ENCODE measurements around the gene SLC22A3.
"Not testable (repeated sequence)": the region's sequence is repeated elsewhere in the genome, so short reads cannot be mapped to it uniquely, and the experiment has no call there.

The SLC22A3 gene

DNA sequence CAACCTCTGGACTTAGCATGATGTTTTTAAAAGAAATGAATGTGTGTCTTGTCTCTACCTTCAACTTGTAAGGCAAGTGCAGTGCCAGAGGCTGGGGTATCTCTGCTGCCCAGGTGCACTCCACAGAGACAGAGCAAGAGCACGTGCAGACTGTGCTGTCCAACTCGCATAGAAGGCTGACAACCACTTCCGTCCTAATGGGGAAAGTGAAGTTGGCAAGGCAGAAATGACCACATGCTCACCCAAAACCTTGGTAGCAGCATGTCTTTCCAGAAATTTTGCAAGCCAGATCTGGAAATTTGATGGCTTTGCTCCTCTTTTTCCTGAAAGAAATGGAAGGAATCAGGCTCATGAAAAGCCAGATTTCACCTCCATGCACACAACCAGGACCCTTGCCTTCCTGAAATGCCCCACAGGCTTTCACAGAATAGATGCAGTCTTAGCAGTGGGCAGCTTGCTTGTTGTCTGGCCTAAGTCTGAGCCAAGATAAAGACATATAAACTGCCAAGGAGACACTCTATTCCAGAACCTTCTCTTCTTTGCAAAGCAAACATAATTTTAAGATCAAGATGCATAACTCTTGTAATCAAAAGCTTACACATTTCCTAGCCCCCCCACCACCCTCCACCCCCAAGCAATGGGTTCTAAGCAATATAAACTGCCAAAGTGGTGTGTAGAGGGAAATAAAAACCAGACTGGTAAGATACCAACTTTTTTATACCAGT is 26.8 kb downstream of the SLC22A3 start:
- DNase-seq, result no peak

DNA sequence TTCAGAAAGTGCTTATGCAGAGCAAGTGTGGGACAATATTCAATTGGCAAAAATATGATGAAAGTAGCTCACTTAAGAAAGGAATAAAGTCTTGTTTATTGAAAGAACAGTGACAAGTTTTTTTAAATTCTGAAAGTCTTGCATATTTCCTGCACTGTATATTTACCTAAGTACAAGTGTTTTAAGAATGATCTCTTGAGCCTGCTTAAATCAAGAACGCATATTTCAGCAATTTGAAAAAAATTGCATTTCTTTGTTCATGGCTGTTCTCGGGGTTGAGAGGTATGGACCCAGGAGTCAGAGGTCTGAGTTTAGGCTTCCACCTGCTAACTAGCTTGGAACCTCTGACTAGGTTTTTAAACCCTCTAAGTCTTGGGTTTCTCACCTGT is 27.4 kb downstream of the SLC22A3 start:
- no peak for DNase-seq

DNA sequence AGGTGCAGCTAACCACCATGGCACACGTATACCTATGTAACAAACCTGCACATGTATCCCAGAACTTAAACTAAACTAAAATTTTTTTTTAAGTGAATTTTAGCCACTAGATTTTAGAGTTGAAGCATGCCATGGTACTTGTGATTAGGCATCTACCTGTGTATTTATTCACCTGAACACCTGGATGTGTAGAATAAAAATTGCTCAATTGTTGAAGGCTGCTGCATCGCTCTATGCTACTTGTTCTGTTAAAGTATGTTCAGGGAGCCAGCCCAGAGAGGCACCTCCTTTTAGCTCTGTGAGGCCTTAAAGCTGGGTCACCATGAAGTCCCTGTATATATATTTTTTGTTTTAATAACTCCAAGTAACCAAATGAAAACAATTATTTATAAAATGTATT is 28.3 kb downstream of the SLC22A3 start:
- DNase-seq, result no peak

DNA sequence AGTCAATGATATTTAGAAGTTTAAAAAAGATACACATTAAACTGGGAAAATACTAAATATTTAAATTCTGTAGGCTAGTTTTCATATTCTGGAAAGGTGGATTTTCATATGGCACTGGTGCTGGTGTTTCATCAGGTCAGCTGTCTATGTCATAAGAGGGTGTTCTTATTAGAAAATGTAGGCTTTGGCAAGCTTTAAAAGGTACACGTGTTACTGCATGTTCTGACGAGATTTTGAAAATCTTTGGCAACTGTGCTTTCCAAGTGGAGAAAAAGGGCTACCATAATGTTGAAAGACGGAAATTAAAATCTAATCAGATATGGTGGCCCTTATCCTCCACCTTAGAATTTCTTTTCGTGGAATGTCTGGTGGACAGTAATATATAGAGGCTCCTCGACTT is 30.0 kb downstream of the SLC22A3 start:
- no peak for DNase-seq

DNA sequence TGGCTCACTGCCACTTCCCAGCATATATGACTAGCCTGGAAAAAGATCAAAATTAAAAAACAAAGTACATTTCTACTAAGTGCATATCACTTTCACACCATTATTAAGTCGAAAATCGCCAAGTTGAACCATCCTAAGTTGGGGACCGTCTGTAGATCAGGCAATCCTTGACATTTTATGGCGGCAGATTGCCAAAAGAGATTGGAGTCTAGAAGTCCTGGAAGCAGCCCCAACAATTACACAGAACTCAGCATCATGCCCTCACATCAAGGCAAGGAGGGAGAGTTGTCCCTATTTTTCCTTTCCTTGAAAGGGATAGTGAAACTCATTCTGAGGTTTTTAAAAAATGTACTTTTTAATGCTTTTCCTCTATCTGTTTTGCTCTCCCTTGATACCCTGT is 30.7 kb downstream of the SLC22A3 start:
- DNase-seq, result no peak

DNA sequence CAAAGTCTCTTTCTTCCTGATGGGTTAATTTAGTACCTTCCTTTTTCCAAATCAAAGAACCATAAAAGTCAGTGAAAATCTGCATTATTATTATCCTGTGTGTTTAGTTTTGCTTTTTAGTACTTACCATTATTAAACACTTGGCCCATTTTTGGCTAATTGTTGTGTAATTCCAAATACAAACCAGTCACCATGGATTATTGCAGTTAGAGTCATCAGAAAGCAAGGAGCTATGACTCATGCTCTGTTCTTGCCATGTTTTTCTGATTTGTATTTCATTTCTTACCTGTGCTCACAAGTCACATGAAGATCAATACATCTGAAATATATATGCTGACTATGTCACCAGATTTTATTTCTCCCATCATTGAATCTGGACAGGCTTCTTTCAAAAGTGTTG is 31.3 kb downstream of the SLC22A3 start:
- no peak for DNase-seq

DNA sequence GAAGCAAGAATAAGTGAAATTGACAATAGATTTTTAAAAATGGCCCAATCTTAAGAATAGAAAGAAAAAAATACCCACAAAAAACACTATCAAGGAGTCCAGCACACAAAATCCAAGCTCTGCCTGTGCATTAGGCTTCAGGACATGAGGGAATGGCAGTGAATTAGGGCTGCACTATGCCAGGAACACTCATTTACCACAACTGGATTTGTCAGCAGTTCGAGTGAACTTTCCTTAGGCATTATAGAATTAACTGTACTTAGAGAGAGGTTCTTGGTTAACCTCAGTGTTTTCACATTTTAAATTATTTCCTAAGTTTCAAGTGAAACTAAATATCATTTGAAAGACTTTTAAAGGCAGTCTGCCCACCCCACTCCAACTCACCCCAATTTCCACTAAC is 34.8 kb downstream of the SLC22A3 start:
- no peak for DNase-seq

DNA sequence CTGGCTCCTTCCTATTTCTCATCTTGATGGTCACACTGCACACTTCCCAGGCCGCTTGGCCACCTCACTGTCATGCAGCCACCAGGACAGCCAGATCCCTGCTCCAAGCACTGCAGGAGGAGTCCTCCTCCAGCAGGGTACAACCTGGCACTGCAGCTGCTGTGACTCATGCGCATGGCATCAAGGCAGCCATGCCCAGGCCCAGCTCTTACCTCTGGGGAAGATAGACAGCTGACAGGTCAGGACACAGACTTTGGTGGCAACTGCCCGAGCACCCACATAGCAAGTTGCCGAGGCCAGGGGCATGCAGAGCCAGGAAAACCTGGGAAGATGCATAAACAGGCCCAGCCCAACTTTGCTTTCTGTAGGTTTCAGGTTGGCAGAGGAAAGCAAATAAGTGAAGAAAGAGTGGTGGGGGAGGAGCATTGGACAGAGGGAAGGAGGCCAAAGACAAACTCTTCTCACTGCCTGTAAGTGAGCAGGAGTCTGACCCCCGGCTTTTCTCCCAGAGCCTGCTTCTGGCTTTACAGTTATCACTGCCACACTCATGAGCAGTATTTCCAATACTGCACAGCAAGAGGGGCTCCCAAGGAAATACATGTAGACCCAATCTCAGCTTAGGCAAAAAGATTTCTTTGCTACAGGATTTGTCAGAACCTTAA is 38.8 kb downstream of the SLC22A3 start:
- DNase-seq, result no peak

DNA sequence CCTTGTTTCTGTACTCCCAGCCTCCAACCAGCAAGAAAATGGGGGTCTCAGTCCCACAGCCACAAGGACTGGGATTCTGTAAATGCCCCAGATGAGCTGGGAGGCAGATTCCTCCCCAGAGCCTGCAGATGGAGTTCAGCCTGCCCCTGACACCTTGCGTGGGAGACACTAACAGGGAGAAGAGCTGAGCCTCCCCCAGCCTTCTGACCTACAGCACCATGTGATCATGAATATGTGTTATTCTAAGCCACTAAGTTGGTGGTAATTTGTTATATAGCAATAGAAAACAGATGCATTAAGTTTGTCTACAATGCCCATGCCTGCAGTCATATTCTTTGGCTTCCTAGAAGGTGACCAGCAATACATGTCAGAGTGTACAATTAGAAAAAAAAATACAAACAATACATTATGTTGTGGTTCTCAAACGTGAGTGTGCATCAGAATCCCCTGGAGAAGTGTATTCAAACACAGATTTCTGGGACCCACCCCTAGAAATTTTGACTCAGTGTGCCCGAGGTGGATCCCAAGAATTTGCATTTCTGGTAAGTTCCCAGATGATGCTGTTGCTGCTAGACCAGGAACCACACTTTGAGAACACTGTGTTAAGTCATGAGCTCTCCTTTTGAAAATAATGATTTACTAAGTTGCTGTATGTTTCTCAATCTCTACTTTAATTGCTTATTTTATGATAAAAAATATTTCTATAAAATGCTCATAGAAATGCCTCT is 39.9 kb downstream of the SLC22A3 start:
- no peak for DNase-seq

DNA sequence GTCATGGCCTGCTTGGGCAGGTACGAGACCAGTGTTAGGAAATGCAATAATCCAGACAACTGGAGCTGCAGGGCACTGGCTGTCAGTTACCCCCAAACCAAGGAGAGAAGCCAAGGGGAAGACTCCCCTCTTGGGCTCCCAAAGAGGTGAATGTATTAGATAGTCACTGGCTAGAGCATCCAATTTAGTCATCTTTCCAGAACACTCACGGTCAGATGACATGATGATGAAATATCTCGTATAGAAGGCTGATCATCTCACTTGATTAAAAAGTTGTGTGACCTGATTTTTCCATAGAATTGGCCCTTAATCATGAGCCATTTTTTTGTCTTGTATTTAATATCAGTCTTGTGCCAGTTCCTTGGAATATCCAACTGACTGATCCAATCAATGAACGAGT is 40.7 kb downstream of the SLC22A3 start:
- DNase-seq, result no peak

DNA sequence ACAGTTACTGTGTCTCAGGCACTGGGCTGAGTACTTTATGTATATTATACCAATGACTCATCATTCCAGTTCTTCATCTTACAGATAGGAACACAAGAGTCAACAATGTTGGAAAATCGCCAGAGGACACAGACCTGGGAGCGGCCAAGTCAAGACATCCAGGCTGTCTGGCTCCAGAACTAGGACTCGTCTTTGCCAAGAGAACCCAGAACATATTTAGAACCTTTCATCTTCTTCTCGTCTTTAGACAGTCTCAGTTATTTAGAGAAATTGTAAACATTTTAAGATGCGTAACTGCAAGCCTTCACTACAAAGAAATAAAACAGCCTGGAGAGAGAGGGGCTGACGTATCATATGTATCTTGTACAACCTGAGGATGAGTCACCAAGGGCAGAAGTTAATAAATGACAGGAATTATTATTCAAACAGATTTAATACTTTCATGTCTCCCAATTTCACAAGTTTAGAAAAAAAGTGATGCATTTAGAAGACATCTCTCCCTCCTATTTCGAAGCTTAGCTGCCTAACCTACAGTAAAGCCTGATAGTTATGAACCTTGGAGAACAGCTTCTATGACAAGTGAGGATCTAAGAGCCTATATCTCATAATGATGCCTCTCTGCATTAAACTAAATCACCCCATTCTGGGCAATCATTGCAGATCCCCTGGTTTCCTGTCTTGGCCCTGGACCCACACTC is 43.4 kb downstream of the SLC22A3 start:
- no peak for DNase-seq

DNA sequence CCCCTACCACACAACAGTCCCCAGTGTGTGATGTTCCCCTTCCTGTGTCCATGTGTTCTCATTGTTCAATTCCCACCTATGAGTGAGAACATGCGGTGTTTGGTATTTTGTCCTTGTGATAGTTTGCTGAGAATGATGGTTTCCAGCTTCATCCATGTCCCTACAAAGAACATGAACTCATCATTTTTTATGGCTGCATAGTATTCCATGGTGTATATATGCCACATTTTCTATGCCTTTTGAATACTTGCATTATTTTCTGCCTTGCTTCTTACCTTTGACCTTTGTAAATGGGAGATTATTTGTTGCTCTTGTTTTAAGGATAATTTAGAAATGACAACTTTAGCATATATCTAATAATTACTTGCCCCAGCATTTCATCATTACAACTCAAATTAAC is 45.3 kb downstream of the SLC22A3 start:
- DNase-seq, result not testable (repeated sequence)

DNA sequence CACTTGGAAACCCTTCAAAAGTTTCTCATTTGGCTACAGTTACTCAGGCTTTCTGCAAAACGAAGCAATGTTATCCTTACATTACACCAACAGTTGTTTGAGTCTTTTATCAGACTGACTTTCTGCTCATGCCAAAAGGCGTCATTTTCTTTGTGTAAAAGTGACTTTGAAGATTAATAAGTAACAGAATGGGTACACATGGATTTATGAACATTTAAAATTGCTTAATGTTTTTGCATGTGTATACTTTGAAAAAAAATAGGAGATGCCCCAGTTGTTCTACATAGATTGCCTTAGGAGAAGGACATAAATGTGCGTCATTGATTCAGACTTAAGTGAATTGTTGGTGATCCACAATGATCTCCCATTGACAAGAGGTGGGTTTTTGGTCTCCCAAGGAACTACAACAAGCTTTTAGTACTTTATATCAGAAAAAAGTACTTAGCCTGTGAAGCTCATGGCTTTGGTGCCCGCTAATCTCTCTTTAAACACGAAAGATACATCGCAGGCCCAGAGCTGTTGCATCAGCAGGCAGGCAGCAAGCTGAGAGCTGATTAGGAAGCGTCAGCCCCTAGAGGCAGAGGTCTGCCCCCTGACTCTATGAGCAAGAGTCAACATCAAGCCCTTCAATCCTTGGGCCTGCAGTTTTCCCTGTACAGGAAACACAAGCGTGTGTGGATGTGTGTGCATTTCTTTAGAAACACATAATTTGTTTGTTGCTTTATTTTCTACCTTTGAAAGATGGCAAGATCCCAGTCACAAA is 45.9 kb downstream of the SLC22A3 start:
- no peak for DNase-seq

DNA sequence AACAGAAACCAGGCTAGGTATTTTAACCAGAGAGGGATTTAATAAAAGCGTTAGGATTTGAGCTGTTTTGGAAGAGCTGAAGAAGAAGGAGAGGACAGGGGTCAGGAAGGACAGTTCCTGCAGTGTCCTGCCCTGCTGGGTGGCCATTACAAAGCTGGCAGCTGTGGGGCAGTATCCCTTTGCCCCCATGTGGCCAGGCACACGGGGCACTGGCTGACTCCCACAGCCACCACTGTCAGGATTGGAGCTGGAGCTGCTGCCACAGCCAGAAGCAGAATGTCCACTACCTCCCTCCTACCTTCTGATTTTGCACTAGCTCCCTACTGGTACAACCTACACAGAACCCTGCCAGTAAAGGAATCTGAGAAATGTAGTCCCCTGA is 46.5 kb downstream of the SLC22A3 start:
- no peak for DNase-seq

DNA sequence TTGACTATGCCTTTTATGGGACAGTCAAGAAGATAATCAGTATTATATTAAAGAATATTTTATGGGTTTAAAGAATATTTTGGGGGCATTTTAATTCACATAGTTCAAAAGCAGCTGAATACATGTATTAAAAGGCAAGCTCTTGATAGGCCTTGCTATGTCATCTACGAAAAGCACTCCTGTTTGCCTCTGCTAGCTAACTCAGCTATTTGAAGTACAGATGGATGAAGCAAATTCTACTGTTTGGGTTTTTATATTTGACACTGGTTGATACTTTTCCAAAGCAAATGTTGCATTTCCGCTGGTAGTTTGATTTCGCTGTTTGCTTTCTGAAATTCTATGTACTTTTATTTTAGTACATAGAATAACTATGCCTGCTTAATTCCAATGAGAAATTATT is 47.0 kb downstream of the SLC22A3 start:
- no peak for DNase-seq

DNA sequence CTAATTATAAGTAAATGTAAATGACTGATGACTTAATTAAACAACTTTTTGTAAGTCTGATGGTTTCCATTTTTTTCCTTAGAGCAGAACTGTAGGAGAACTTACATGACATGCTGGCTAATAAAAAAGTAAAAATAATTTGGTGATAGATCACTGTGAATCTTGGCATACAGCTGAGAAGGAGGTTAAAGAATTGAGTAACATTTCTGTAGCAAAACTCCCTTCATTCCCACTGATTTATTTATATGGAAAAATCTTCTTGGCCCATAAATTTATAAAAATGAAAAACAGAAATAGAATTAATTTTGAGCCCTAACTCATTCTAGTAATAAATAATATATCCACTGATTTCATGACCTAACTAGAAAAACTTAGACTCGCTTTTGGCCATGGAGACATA is 48.1 kb downstream of the SLC22A3 start:
- no peak for DNase-seq

DNA sequence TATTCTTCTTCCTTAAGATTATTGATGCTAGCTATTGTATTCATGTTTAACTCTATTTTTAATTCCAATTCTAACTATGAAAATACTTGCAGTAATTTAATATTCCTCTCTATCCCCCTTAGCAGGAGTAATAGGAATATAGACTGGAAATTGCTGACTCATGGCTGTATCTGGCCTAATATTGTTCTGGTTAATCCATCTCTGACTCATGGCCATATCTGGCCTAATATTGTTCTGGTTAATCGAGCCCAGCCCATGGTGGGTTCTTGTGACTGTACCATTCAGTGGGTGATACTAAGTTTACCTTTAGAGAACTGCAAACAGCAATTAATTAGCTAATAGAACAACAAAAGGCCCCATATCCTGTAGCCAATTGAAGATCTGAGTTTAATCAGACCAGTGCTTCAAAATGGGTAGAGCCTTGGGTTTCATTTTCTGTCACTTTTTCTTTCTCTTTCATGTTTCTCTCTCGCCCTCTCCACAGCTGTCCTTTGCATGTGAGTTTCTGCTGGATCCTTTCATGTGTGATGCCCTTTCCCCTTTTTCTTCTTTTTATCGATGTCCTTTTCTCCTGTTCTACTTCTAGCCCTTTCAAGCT is 50.6 kb downstream of the SLC22A3 start:
- no peak for DNase-seq

DNA sequence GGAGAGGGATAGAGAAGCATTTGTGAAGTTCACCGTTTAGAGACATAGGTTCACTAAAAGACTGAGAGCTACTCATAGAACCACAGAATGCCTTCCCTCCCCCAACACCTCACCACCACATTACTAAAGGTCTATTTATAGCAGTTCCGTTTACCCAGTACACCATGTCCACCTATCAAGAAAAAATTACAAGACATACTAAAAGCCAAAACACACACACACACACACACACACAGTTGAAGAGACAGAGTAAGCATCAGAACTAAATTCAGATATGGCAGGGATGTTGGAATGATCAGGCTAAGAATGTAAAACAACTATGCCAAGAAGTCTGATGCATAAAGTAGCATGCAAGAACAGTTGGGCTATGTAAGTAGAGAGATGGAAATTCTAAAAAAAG is 52.3 kb downstream of the SLC22A3 start:
- DNase-seq, result no peak

DNA sequence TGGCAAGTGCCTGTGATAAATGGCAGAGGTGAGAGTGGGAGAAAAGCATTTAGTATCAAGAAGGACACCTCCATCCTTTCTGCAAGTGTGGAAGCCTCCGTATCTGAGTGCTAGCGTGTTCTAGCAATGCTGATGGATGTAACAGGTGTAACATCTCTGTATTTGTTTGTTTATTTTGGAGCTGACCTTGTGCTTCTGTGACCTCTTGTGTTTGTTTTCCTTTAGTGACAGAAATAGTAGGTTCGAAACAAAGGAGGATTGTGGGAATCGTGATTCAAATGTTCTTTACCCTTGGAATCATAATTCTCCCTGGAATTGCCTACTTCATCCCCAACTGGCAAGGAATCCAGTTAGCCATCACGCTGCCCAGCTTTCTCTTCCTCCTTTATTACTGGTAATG is 60.4 kb downstream of the SLC22A3 start:
- no peak for DNase-seq

DNA sequence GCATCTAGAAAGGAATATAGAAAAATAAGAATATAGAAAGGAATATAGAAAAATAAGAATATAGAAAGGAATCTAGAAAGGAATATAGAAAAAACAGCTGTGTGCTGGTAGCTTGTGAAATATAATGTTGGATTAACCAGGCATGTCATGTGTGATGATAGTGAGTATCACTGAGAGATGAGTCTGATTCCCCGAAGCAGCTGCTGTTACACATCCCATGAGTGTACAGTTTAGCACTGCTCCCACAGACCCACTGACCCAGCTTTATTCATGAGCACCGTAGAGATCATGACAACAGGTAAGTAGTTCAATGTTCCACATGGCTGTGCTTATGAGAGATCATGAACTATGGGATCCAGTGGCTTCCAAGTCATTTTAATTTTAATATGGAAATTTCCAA is 64.8 kb downstream of the SLC22A3 start:
- DNase-seq, result no peak

DNA sequence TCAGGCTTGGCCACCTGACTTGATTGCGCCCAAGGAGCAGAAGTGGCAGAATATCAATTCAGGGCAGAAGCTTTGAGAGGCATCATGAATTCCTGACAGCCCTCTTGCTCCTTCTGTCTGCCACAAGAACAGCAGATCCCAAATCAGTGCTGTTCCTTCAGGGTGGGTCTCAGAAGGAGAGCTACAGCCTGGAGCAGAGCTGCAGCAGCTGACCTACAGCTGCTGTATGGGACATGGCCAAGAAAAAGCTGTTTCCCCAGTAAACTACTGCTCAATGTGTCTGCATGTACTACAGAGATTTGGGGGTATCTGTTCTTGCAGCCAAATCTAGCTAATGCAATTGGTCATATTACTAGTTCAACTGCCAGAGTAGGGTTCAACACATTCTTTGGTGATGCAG is 69.0 kb downstream of the SLC22A3 start:
- DNase-seq, result no peak

DNA sequence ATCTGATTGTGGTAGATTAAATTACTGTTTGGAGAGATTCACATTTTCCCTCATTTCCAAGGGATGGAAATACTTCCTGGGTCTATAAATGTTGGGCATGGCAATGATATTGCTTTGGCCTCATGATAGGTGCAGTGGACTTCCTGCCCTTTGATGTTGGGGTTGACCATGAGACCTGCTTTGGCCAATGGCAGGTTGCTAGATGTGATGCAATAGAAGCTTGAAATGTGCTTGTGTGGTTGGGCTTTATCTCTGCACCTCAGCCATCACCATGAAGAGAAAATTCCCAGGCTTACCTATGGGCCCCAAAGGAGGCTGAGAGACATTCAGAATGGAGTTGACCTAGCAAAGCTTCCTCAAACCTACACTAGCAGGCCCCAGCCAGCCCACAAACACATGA is 69.4 kb downstream of the SLC22A3 start:
- DNase-seq, result no peak

All from activated gamma-delta T cell (primary cell).